ENCODE results near the gene ICAM1. TPM values are rescaled to one million over a fixed set of nuclear protein-coding genes. Genes with fewer than 3 reads are reported as not detected.

The ICAM1 gene
- total RNA-seq, 3 donors from 2014 or later: 20.6 to 52.2 (median 20.8) TPM

GRCh38 chr19:10329555-10329954 lies 58.6 kb downstream of the ICAM1 start:
- no peak overlapping the region for H3K27ac ChIP-seq
- no peaks in the 10 kb centered on the region for H3K27me3 ChIP-seq
- peaks cover 5 to 6% of the 10 kb centered on the region in 2 donors for H3K4me1 ChIP-seq
- TF ChIP-seq POLR2A (IDR thresholded peaks at IDR 0.05) (no peak), CTCF (IDR thresholded peaks at IDR 0.05) (no peak), POLR2AphosphoS5 (IDR thresholded peaks at IDR 0.05) (no peak)
- no peaks in the 10 kb centered on the region for H3K9me3 ChIP-seq
- H3K36me3 ChIP-seq: peaks cover 11% of the 10 kb centered on the region
- DNase-seq (ENCODE audit: low spot score in 2 of 2): no peak
- H3K4me3 ChIP-seq: no peak overlapping the region
- intact Hi-C loops (cut with DNase I; ENCODE audit: low total_unique reads): loop anchor here (5.0 kb wide), 1 partner anchor 52 kb away; no protein-coding TSS in a partner anchor

GRCh38 chr19:10332158-10332964 lies 61.4 kb downstream of the ICAM1 start:
- Histone ChIP-seq H3K9me3 (no peaks in the 10 kb centered on the region), H3K4me3 (peak overlapping the region; percentile 70 to 89 (median 81)), H3K4me1 (peaks cover 5 to 6% of the 10 kb centered on the region in 2 donors), H3K36me3 (peaks cover 10% of the 10 kb centered on the region), H3K27me3 (no peaks in the 10 kb centered on the region), H3K27ac (peak overlapping the region; percentile 79 to 84)
- TF ChIP-seq POLR2AphosphoS5 (IDR thresholded peaks at IDR 0.05): no peak
- no peak for TF ChIP-seq CTCF (IDR thresholded peaks at IDR 0.05)
- no peak for TF ChIP-seq POLR2A (IDR thresholded peaks at IDR 0.05)
- intact Hi-C loops (cut with DNase I; ENCODE audit: low total_unique reads): no loop called here
- no peak for DNase-seq (ENCODE audit: low spot score in 2 of 2)

GRCh38 chr19:10332965-10333757 lies 62.2 kb downstream of the ICAM1 start, which contains the start of gene RAVER1:
TSS of gene RAVER1 (minus strand) at chr19:10333529. CDS start at chr19:10333507, 22 bp downstream.
- Histone ChIP-seq H3K4me3 (peak within 1 kb of the TSS; percentile 70 to 89 (median 81)), H3K27me3 (no peaks in the 10 kb centered on the region), H3K36me3 (peaks cover 2% of the 10 kb centered on the region), H3K4me1 (peaks cover 5 to 6% of the 10 kb centered on the region in 2 donors), H3K27ac (peak within 1 kb of the TSS; percentile 79 to 84), H3K9me3 (no peaks in the 10 kb centered on the region)
- peak; percentile 95 to 99 for DNase-seq (ENCODE audit: low spot score in 2 of 2)
- intact Hi-C loops (cut with DNase I; ENCODE audit: low total_unique reads): no loop called here
- TF ChIP-seq POLR2A (IDR thresholded peaks at IDR 0.05): peak; percentile 14
- TF ChIP-seq CTCF (IDR thresholded peaks at IDR 0.05): peak in 2 of 3 donors; percentile 7 to 10
- TF ChIP-seq POLR2AphosphoS5 (IDR thresholded peaks at IDR 0.05): peak; percentile 66 to 84 (median 69)

- peak overlapping the region; percentile 79 to 84 for H3K27ac ChIP-seq
- intact Hi-C loops (cut with DNase I; ENCODE audit: low total_unique reads): no loop called here
- H3K36me3 ChIP-seq: no peaks in the 10 kb centered on the region
- no peaks in the 10 kb centered on the region for H3K9me3 ChIP-seq
- H3K4me3 ChIP-seq: peak overlapping the region; percentile 70 to 89 (median 81)
- no peaks in the 10 kb centered on the region for H3K27me3 ChIP-seq
- H3K4me1 ChIP-seq: peaks cover 5 to 6% of the 10 kb centered on the region in 2 donors
- TF ChIP-seq POLR2AphosphoS5 (IDR thresholded peaks at IDR 0.05) (no peak), POLR2A (IDR thresholded peaks at IDR 0.05) (no peak), CTCF (IDR thresholded peaks at IDR 0.05) (no peak)
- DNase-seq (ENCODE audit: low spot score in 2 of 2): no peak
These were observed 63.1 kb downstream of the ICAM1 start for GRCh38 chr19:10333758-10334587.
